ENCODE data around the gene NUP214. TPM values are rescaled to one million over a fixed set of nuclear protein-coding genes. Genes with fewer than 3 reads are reported as not detected.
A peak's percentile ranks its signal among the peaks of the same experiment; 100 is the strongest.

NUP214 gene
- 19.6 TPM for polyA plus RNA-seq (2013, experiment 1 of 2)
- polyA plus RNA-seq (2013, experiment 2 of 2) = 18.6 TPM

DNA sequence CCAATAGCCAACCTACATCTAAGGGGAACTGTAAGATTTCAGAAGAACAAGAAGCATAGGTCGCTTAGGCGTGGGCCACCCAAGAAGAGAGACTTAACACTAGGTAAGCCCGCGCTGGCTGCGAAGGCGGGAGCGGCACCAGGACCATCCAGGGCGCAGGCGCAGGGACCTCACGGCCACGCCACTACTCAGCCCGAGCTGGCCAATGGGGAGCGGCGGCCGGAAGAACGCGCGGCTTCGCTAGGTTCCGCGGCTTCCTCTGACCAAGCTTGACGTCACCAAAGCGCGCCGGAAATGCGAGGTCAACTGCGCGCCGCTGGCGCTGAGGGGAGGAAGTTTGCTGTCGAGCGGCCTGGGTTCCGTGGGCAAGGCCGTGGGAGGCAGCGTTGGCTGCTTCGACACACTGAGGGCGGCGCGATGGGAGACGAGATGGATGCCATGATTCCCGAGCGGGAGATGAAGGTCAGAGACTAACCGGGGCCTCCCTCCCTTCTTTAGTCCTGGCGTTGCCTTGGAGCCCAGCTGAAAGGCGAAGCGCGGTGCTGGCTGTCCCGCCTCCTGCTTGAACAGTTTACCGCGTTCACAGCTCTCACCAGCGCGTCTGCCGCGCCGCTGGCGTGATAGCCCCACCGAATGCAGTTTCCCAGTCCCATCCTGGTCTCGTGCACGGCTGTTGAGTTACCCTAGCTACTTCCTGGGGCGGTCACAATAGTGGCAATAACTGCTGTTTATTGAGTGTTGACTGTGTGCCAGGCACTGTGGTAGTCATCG lies at the start of gene NUP214:
Gene NUP214 (plus strand): TSS at position 299 of the 771 bp plus-strand sequence. CDS start 119 bp downstream, at position 418.
- Histone ChIP-seq H3K79me1 (ENCODE audit: low read length) (peaks cover 13% of the 10 kb centered on the region), H3K9ac (ENCODE audit: low read length) (peak within 1 kb of the TSS; percentile 86), H3K4me3 (ENCODE audit: low read length) (peak within 1 kb of the TSS; percentile 82), H3K4ac (ENCODE audit: low read depth, low read length) (peak within 1 kb of the TSS; percentile 89), H3K27me3 (ENCODE audit: insufficient read depth, low read length, poor library complexity) (peaks cover 2% of the 10 kb centered on the region), H3K56ac (ENCODE audit: low read length) (peak within 1 kb of the TSS; percentile 98), H3K27ac (ENCODE audit: low read depth, low read length) (peak within 1 kb of the TSS; percentile 45), H3K79me2 (ENCODE audit: control insufficient read depth, insufficient read depth, low read length) (peaks cover 13% of the 10 kb centered on the region), H3K36me3 (ENCODE audit: control insufficient read depth, insufficient read depth, low read length) (peaks cover 12% of the 10 kb centered on the region), H2BK5ac (ENCODE audit: low read length) (peak within 1 kb of the TSS; percentile 31), H3K23ac (ENCODE audit: low read length) (peak within 1 kb of the TSS; percentile 6), H4K5ac (ENCODE audit: low read length) (peak within 1 kb of the TSS; percentile 26), H2AK5ac (ENCODE audit: low read length) (peak within 1 kb of the TSS; percentile 78), H3K18ac (ENCODE audit: low read length) (peak within 1 kb of the TSS; percentile 43), H4K8ac (ENCODE audit: low read depth, low read length) (peak within 1 kb of the TSS; percentile 58), H2BK15ac (replicated peaks; ENCODE audit: low read depth) (no peak within 1 kb of the TSS), H3K4me1 (ENCODE audit: control insufficient read depth, low read depth, low read length) (no peaks in the 10 kb centered on the region), H3K4me2 (ENCODE audit: low read length) (peak within 1 kb of the TSS; percentile 68), H2BK120ac (ENCODE audit: low read depth, low read length) (no peak within 1 kb of the TSS)
- DNase-seq = peak; percentile 99
- WGBS (ENCODE audit: extremely low coverage, insufficient coverage, low lambda C conversion rate) = no CpG with 5 or more reads among the region's 61 CpGs

DNA sequence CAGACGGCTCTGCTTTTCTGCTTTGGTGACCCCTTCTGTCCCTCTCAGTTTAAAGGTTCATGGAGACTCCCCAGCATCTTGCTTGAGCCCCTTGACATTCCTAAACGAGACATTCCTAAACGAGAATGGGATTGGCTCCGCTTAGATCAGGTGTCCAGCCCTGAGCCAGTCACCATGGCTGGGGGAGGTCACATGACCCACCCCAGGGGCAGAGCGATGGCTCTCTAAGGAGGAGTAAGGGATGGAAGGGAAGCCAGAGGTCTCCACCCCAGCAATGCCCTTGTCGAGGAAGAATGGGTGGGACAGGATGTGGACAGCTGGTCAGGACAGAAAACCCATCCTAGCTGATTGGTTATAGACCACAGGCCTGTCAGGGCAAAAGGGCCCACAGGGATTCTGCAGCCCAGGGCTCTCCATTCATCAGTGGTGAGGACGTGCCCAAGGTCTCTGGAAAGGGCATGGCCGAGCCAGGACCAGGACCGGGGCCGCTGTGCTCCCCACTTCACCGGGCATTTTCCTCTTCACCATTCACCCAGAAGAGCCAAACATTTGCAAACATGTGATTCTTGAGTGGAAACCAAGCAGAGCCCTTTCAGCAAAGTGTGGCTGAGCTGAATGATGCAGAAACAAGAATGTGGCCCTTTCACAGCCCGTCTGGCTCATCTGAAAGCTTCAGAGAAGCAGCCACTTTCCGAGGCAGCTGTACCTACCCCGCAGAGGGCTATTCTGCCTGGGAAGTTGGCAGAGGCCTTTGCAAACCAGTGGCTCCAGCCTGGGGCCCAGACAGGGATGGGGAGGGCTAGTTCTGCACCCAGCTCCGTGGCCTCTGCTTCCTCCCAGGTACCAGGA lies 48.8 kb upstream of the NUP214 start:
- no peak overlapping the region for H3K4me2 ChIP-seq (ENCODE audit: low read length)
- no CpG with 5 or more reads among the region's 15 CpGs for WGBS (ENCODE audit: extremely low coverage, insufficient coverage, low lambda C conversion rate)

DNA sequence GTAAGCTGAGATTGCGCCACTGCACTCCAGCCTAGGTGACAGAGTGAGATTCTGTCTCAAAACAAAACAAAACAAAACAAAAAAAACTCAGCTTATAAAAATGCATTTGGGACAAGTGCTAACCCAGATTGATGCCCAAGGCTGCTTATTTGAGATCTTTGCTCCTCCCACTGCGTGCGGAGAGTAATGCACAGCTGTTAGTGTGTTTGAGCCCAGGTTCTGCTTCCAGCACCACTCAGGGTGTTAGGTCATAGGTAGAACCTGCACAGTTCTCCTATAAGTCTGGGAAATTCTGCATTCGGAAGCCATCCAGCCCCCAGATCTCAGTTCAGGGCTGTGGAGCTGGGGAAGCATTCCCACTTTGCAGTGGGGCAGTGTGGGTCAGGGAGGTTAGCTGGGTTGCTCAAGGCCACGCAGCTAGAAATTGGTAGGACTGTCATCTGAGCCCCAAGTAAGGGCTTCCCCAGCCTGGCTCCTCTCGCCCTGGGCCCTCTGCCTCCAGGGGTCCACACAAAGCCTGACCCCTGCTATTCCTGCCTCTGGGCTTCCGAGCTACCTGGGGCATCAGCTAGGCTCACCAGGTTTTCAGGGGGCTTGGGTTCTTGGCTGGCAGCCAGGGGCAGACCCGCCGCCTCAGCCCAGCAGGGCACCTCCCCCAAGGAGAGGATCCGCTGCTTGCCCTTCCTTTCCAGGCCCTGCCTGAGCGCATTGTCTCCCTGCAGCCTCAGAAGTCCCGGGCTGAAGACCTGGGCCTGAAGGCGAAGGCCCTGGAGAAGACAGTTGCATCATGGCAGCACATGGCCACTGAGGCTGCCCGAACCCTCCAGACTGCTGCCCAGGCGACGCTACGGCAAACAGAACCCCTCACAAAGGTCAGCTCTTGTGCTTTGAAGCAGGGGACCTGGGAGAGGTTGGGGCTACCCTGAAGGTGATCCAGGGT lies 46.7 kb upstream of the NUP214 start:
- Histone ChIP-seq H3K27ac (ENCODE audit: low read depth, low read length) (no peak overlapping the region), H3K23ac (ENCODE audit: low read length) (no peak overlapping the region), H3K4ac (ENCODE audit: low read depth, low read length) (no peak overlapping the region), H3K79me2 (ENCODE audit: control insufficient read depth, insufficient read depth, low read length) (no peaks in the 10 kb centered on the region), H4K5ac (ENCODE audit: low read length) (no peak overlapping the region), H3K18ac (ENCODE audit: low read length) (no peak overlapping the region), H2AK5ac (ENCODE audit: low read length) (no peak overlapping the region), H3K36me3 (ENCODE audit: control insufficient read depth, insufficient read depth, low read length) (no peaks in the 10 kb centered on the region), H3K4me3 (ENCODE audit: low read length) (no peak overlapping the region), H2BK120ac (ENCODE audit: low read depth, low read length) (no peak overlapping the region), H2BK5ac (ENCODE audit: low read length) (no peak overlapping the region), H3K56ac (ENCODE audit: low read length) (no peak overlapping the region), H3K4me2 (ENCODE audit: low read length) (no peak overlapping the region), H3K79me1 (ENCODE audit: low read length) (no peaks in the 10 kb centered on the region), H3K4me1 (ENCODE audit: control insufficient read depth, low read depth, low read length) (no peaks in the 10 kb centered on the region), H2BK15ac (replicated peaks; ENCODE audit: low read depth) (no peak overlapping the region), H3K27me3 (ENCODE audit: insufficient read depth, low read length, poor library complexity) (no peaks in the 10 kb centered on the region), H3K9ac (ENCODE audit: low read length) (no peak overlapping the region), H4K8ac (ENCODE audit: low read depth, low read length) (no peak overlapping the region)
- no CpG with 5 or more reads among the region's 17 CpGs for WGBS (ENCODE audit: extremely low coverage, insufficient coverage, low lambda C conversion rate)
- DNase-seq = no peak

More for the DNA sequence above, 48.8 kb upstream of the NUP214 start:
- no peak overlapping the region for H3K27ac ChIP-seq (ENCODE audit: low read depth, low read length)
- no peak overlapping the region for H3K23ac ChIP-seq (ENCODE audit: low read length)
- no peaks in the 10 kb centered on the region for H3K36me3 ChIP-seq (ENCODE audit: control insufficient read depth, insufficient read depth, low read length)
- no peak overlapping the region for H3K9ac ChIP-seq (ENCODE audit: low read length)
- H3K79me1 ChIP-seq (ENCODE audit: low read length) = no peaks in the 10 kb centered on the region
- no peak overlapping the region for H4K8ac ChIP-seq (ENCODE audit: low read depth, low read length)
- no peaks in the 10 kb centered on the region for H3K79me2 ChIP-seq (ENCODE audit: control insufficient read depth, insufficient read depth, low read length)
- no peak for DNase-seq
- H4K5ac ChIP-seq (ENCODE audit: low read length) = no peak overlapping the region
- no peak overlapping the region for H3K18ac ChIP-seq (ENCODE audit: low read length)
- H3K56ac ChIP-seq (ENCODE audit: low read length) = no peak overlapping the region
- no peak overlapping the region for H2BK5ac ChIP-seq (ENCODE audit: low read length)
- no peaks in the 10 kb centered on the region for H3K4me1 ChIP-seq (ENCODE audit: control insufficient read depth, low read depth, low read length)
- H2BK15ac ChIP-seq (replicated peaks; ENCODE audit: low read depth) = no peak overlapping the region
- no peak overlapping the region for H2BK120ac ChIP-seq (ENCODE audit: low read depth, low read length)
- H3K27me3 ChIP-seq (ENCODE audit: insufficient read depth, low read length, poor library complexity) = no peaks in the 10 kb centered on the region
- no peak overlapping the region for H3K4me3 ChIP-seq (ENCODE audit: low read length)
- H3K4ac ChIP-seq (ENCODE audit: low read depth, low read length) = no peak overlapping the region
- no peak overlapping the region for H2AK5ac ChIP-seq (ENCODE audit: low read length)

DNA sequence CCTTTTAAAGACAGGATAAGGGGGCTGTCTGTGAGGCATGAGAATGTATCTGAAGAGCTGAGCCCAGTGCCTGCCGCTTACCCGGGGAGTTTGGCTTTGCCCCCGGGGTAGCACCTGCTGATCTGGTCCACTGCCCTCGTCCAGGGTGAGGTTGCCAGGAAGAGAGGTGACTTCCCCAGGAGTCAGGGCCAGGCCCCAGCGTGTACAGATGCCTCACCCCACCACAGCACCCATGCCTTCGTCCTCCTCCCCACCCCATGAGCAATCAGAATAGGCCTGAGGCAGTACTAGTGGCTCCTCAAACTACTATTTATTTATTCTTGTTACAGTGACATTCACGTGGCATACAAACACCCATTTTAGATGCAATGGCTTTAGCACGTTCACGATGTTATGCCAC lies 44.8 kb upstream of the NUP214 start:
- no peak overlapping the region for H2BK5ac ChIP-seq (ENCODE audit: low read length)
- H2BK120ac ChIP-seq (ENCODE audit: low read depth, low read length) = no peak overlapping the region
- H4K5ac ChIP-seq (ENCODE audit: low read length) = no peak overlapping the region
- WGBS (ENCODE audit: extremely low coverage, insufficient coverage, low lambda C conversion rate) = no CpG with 5 or more reads among the region's 9 CpGs
- H2BK15ac ChIP-seq (replicated peaks; ENCODE audit: low read depth) = no peak overlapping the region
- no peak overlapping the region for H3K9ac ChIP-seq (ENCODE audit: low read length)
- H3K4ac ChIP-seq (ENCODE audit: low read depth, low read length) = no peak overlapping the region
- H3K56ac ChIP-seq (ENCODE audit: low read length) = no peak overlapping the region
- no peak overlapping the region for H3K23ac ChIP-seq (ENCODE audit: low read length)
- no peaks in the 10 kb centered on the region for H3K27me3 ChIP-seq (ENCODE audit: insufficient read depth, low read length, poor library complexity)
- no peak for DNase-seq
- no peak overlapping the region for H3K4me2 ChIP-seq (ENCODE audit: low read length)
- H3K79me2 ChIP-seq (ENCODE audit: control insufficient read depth, insufficient read depth, low read length) = no peaks in the 10 kb centered on the region
- H3K4me3 ChIP-seq (ENCODE audit: low read length) = no peak overlapping the region
- no peak overlapping the region for H3K18ac ChIP-seq (ENCODE audit: low read length)
- no peaks in the 10 kb centered on the region for H3K79me1 ChIP-seq (ENCODE audit: low read length)
- no peaks in the 10 kb centered on the region for H3K4me1 ChIP-seq (ENCODE audit: control insufficient read depth, low read depth, low read length)
- no peak overlapping the region for H4K8ac ChIP-seq (ENCODE audit: low read depth, low read length)
- no peak overlapping the region for H2AK5ac ChIP-seq (ENCODE audit: low read length)
- H3K36me3 ChIP-seq (ENCODE audit: control insufficient read depth, insufficient read depth, low read length) = no peaks in the 10 kb centered on the region
- H3K27ac ChIP-seq (ENCODE audit: low read depth, low read length) = no peak overlapping the region

DNA sequence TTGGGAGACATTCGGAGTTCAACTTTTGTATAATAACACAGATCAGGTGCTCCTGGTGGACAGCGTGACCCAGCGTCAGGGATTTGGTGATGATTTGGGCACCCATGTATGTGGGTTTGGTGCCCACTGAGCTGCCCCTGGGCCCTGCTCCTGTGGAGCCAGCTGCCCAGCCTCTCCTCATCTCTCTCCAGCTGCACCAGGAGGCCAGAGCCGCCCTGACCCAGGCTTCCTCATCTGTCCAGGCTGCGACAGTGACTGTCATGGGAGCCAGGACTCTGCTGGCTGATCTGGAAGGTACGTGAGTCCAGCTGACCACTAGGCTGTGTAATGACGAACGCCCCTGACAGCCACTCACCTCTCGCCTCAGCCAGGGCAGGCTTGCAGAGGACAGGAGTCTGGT lies 43.5 kb upstream of the NUP214 start:
- H3K36me3 ChIP-seq (ENCODE audit: control insufficient read depth, insufficient read depth, low read length) = no peaks in the 10 kb centered on the region
- H3K27ac ChIP-seq (ENCODE audit: low read depth, low read length) = no peak overlapping the region
- no peak overlapping the region for H2BK15ac ChIP-seq (replicated peaks; ENCODE audit: low read depth)
- H4K5ac ChIP-seq (ENCODE audit: low read length) = no peak overlapping the region
- H3K56ac ChIP-seq (ENCODE audit: low read length) = no peak overlapping the region
- no peak overlapping the region for H3K4ac ChIP-seq (ENCODE audit: low read depth, low read length)
- no CpG with 5 or more reads among the region's 9 CpGs for WGBS (ENCODE audit: extremely low coverage, insufficient coverage, low lambda C conversion rate)
- no peaks in the 10 kb centered on the region for H3K4me1 ChIP-seq (ENCODE audit: control insufficient read depth, low read depth, low read length)
- DNase-seq = no peak
- H3K9ac ChIP-seq (ENCODE audit: low read length) = no peak overlapping the region
- H3K79me2 ChIP-seq (ENCODE audit: control insufficient read depth, insufficient read depth, low read length) = no peaks in the 10 kb centered on the region
- H3K18ac ChIP-seq (ENCODE audit: low read length) = no peak overlapping the region
- H3K4me2 ChIP-seq (ENCODE audit: low read length) = no peak overlapping the region
- no peak overlapping the region for H2AK5ac ChIP-seq (ENCODE audit: low read length)
- H3K27me3 ChIP-seq (ENCODE audit: insufficient read depth, low read length, poor library complexity) = no peaks in the 10 kb centered on the region
- H4K8ac ChIP-seq (ENCODE audit: low read depth, low read length) = no peak overlapping the region
- H3K79me1 ChIP-seq (ENCODE audit: low read length) = no peaks in the 10 kb centered on the region
- H3K23ac ChIP-seq (ENCODE audit: low read length) = no peak overlapping the region
- H2BK120ac ChIP-seq (ENCODE audit: low read depth, low read length) = no peak overlapping the region
- no peak overlapping the region for H3K4me3 ChIP-seq (ENCODE audit: low read length)
- no peak overlapping the region for H2BK5ac ChIP-seq (ENCODE audit: low read length)
